Stimulated activated CD4-positive, alpha-beta T cell treated with anti-CD3 and anti-CD28 coated beads, Interleukin-1b, Interleukin-23, amount 100 ng/mL, for 48 hours (primary cell): ENCODE measurements around the gene FAM170B.

Source experiments
- DNase-seq: peaks from one replicate; pipeline ENCODE4 v3.0.0-alpha.2; 2020

Gene FAM170B

GRCh38 chr10:49099046-49099445, 34.8 kb downstream of the FAM170B start:
- no peak for DNase-seq

DNA sequence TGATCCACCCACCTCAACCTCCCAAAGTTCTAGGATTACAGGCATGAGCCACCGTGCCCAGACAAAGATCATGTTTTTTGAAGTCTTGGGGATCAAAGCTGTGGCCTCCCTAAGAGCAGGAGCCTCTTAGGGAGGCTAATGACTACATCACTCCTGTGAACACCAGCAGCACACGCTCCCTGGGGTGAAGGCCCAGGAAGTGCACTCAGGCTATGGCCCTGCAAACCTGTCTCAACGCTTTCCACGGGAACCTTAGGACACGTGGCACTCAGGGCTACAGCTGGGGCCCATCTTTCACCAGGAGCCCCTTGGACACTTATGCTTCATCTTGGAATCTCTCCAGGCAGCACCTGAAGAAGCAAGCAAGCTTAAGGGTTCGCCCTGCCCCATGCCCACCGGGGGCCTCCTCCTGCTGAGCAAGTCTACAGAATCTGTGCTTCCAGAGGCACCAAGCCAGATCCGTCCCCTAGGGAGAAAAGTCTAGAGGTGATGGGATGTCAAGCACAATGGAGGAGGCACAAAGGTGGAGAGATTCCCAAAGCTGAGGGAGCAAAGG, 36.9 kb downstream of the FAM170B start:
- DNase-seq: no peak

- no peak for DNase-seq
These were observed 39.2 kb downstream of the FAM170B start for GRCh38 chr10:49094646-49095045.

GRCh38 chr10:49093922-49094321, 39.9 kb downstream of the FAM170B start:
- no peak for DNase-seq

DNA sequence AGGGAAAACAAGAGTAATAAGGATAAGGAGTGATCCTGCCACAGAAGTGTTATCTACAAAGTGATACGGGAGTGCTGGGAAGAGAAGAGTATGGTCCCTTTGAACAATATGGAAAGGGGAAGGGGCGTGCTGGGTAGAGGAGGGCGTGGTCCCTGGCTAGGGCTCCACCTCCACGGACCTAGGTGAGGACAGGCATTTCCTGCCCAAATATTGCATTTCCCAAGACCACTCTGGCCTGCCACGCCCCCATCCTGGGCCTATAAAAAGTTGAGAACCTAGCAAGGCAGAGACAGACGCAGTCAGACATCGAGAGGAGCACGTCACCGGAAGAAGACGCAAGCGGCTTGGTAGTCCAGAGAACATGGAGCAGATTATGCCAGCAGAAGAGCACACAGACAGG, 41.3 kb downstream of the FAM170B start:
- no peak for DNase-seq

DNA sequence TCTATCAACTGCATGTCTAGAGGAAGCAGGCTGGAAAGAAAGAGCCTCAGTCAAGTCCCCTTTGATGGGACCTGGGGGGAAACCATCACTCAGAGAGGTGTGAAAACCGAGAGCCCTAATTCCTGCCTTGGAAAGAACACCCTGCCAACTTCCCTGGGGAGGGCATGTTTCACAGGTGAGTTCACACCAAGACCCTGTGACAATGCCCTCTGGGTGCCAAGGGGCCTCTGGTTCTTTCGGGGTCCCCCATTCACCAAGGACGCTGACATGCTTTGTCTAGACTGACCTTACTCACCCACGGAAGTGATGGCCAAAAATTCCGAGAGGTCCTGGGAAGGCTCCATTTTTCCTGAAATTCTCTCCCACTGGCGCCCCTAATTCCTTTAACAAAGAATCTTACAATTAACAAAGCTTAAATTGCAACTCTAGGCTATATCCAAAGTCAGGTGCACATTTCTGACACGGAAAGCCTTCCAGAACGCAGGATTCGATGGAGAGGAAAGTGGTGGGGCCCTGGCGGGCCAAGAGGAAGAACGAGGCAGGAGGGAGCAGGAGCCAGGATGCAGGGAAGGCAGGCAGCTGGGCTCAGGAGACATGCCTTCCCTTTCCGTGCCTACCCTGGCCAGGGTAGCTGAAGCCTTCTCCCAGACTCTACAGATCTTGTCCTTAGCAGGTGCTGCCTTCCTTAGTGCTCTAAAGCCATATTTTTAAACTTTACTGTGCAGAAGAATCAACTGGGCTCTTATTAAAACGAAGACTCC, 42.2 kb downstream of the FAM170B start:
- no peak for DNase-seq

DNA sequence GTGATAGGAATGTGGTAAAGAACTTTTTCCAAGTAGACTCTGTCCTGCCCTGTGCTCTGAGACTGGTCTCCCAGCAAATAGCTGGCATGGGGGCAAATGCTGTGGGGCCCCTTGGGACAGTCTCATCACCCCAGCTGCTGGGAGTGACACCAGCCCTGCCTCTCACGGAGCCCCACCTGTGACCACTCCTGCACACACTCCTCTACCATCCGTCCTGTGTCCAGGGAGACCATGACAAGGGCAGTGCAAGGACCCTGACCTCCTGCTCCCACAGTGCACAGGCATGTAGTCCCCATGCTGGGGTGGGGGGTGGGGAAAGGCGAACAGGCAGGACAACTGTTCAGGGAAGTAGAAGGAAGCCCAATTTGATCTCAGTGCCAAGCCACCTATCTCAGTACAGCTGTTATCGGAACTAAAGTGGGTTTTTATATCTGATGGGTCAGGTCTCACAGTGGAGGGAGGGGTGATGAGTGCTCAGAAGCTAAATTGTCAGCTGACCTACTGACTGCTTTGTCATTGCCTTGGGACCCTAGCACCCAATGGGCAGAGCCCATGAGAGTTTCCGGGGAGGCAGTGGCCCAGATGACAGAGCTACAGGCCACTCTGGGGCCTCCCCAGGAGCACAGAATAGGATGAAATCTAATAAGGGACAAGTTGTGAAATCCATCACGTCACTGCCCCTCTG, 43.0 kb downstream of the FAM170B start:
- DNase-seq: no peak

DNA sequence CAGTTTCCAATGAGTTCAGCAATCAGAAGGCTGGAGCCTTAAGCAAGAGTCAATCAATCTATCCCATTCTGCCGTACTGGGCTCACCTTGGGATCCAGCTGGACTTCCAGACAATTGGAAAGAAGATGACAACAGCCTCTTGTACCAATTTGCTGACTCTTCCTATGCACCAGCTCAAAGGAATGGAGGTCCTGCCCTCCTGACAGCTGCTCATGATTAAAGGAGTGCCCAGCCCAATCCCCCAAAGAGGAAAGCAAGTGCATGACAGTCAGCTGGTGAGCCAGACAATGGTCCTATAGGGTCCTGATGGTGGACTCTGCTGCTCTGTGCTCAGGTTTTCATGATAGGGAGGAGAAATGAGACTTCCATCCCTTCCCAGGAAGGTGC, 43.6 kb downstream of the FAM170B start:
- DNase-seq: no peak

GRCh38 chr10:49089557-49090188, 44.1 kb downstream of the FAM170B start:
- no peak for DNase-seq

DNA sequence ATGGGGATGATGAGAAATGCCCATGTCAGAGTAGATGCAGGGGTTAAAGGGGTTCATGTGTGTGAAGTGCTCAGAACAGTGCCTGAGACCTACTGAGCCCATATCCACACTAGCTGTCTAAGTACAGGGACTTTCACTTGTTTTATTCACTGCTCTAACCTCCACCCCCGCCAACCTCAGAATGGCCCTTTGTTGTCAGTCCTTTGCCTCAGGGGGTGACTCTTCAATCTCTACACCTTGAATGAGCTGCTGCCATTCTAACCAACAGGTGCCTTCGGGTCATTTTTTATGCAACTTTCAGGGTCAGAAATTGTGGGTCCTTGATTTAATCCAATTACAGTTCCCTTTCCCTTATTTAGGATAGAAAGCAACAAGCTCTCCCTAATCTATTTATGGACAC, 44.7 kb downstream of the FAM170B start:
- DNase-seq: no peak

GRCh38 chr10:49086889-49087288, 46.9 kb downstream of the FAM170B start:
- DNase-seq: no peak

DNA sequence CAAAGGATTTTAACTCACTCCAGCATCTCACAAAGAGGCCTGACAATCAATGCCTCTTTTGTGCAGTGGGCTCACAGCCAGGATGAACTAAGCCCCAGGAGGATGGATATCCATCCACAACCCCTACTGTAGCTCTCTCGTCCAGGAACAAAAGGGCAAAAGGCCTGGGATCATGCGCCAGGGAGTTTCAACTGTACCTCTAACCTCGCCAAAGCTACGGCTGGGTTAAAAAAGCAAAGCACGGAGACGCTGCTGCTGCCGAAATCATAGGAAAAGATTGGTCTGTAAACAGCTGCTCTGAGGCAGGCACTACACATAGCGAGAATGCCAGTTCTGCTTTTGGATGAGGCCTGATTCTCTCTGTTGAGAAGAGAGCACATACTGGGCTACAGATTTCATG, 50.6 kb downstream of the FAM170B start:
- DNase-seq: no peak

GRCh38 chr10:49082766-49083165, 51.1 kb downstream of the FAM170B start:
- DNase-seq: no peak

DNA sequence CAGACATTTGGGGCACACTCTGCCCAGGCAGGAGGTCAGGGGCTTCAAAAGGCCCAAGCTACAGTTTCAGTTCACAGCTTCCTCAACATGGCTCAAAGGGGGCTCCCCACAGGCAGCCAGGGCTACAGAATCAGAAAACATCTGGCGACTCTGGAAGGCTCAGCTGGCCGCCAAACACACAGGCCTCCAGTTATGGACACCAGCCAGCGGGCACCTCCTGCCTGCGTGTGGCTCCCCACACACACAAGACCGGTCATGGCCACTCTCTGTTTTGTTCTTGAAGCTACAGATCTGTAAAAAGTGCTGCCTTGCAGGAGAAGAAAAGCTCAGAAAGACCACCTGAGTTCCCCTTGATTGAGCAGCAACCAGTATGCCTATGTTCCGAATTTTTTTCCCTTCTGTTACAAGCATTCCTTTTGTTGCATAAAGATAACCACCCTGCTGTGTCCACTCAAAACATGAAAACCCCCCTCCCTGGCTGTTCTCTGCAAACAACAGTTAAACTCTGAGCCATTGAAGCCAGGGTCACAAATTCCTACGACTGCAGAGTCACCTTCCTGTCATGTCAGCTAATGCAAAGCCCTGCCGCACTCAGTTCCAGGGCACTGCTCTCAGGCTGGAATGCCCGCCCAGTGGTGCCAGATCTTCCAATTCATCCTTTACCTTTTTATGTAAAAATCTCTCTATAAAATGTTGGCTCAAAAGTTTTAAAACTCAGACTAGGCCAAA, 52.1 kb downstream of the FAM170B start:
- DNase-seq: no peak
